K562 (cell line): Measurements from ENCODE around the gene FKBP2. TPM values are rescaled to one million over a fixed set of nuclear protein-coding genes. Genes with fewer than 3 reads are reported as not detected.

Experiments
- ARHGAP35 ChIP-seq: fragments of 450-650 bp; IDR thresholded peaks from 2 replicates; pipeline ENCODE4 v1.6.1; 2018; ENCODE audit not compliant: partially characterized antibody
- CBFB ChIP-seq: sonication (generic); formaldehyde crosslinking; IDR thresholded peaks from 2 replicates; pipeline ENCODE4 v1.4.0; 2020; ENCODE audit warnings: mild to moderate bottlenecking, missing genetic modification reagents
- CEBPB ChIP-seq: fragments of 450-650 bp; IDR thresholded peaks from 2 replicates; pipeline ENCODE4 v1.6.1; 2016; ENCODE audit warnings: missing genetic modification characterization, missing compliant biosample characterization
- CTCFL ChIP-seq: IDR thresholded peaks from 2 replicates; pipeline ENCODE4 v1.6.1; 2011; ENCODE audit warnings: borderline replicate concordance, low read depth, mild to moderate bottlenecking, moderate library complexity, low read length; ENCODE audit not compliant: insufficient read depth, poor library complexity, severe bottlenecking
- FOXJ2 ChIP-seq: fragments of 200-800 bp; sonication (Bioruptor generic); IDR thresholded peaks from 2 replicates; pipeline ENCODE4 v1.6.1; 2016; ENCODE audit warnings: missing genetic modification characterization, missing compliant biosample characterization
- FOXP4 ChIP-seq: sonication (generic); formaldehyde crosslinking; IDR thresholded peaks from 2 replicates; pipeline ENCODE4 v1.8.0; 2022; ENCODE audit warnings: mild to moderate bottlenecking, missing genetic modification reagents, borderline replicate concordance
- KLF16 ChIP-seq: IDR thresholded peaks from 2 replicates; pipeline ENCODE4 v1.6.1; 2016; ENCODE audit warnings: antibody characterized with exemption
- TCF15 ChIP-seq: fragments of 250-450 bp; sonication (Bioruptor Pico); IDR thresholded peaks from 2 replicates; pipeline ENCODE4 v1.8.0; 2022; ENCODE audit warnings: moderate library complexity, mild to moderate bottlenecking, inconsistent platforms
- TCF7L2 ChIP-seq: fragments of 150-350 bp; IDR thresholded peaks from 2 replicates; pipeline ENCODE4 v1.6.1; 2016; ENCODE audit warnings: low read depth, mild to moderate bottlenecking, low read length, moderate library complexity
- TEAD1 ChIP-seq, 2 experiments: fragments of 450-650 bp in 1 of 2; sonication (generic) in 1 of 2; formaldehyde crosslinking; IDR thresholded peaks; 2 replicates each; pipeline versions ENCODE4 v1.4.0 to v1.8.0; 2020 to 2022; ENCODE audit warnings: mild to moderate bottlenecking in 2 of 2, missing genetic modification reagents in 1 of 2
- ZNF224 ChIP-seq: sonication (generic); formaldehyde crosslinking; IDR thresholded peaks from 2 replicates; pipeline ENCODE4 v1.8.0; 2022; ENCODE audit warnings: mild to moderate bottlenecking, missing genetic modification reagents
- ZNF347 ChIP-seq: fragments of 450-650 bp; formaldehyde crosslinking; IDR thresholded peaks from 2 replicates; pipeline ENCODE4 v1.4.0; 2020; ENCODE audit warnings: low read depth, mild to moderate bottlenecking, moderate library complexity
- ZNF408 ChIP-seq: fragments of 250-450 bp; sonication (Bioruptor Pico); IDR thresholded peaks from 2 replicates; pipeline ENCODE4 v1.4.0; 2020; ENCODE audit warnings: low read depth, mild to moderate bottlenecking, moderate library complexity
- ZNF583 ChIP-seq: fragments of 250-450 bp; sonication (Bioruptor Pico); IDR thresholded peaks from 2 replicates; pipeline ENCODE4 v1.4.0; 2020
- ZNF609 ChIP-seq: sonication (generic); formaldehyde crosslinking; IDR thresholded peaks from 2 replicates; pipeline ENCODE4 v1.8.1; 2023; ENCODE audit warnings: missing genetic modification reagents, mild to moderate bottlenecking, borderline replicate concordance
- ZZZ3 ChIP-seq: fragments of 450-650 bp; IDR thresholded peaks from 2 replicates; pipeline ENCODE4 v1.6.1; 2016; ENCODE audit warnings: antibody characterized with exemption, mild to moderate bottlenecking, moderate library complexity
- polyA plus RNA-seq, 8 experiments: library from polyadenylated mRNA; depleted of rRNA in 4 of 8; stranded (reverse) in 5 of 8; unstranded in 3 of 8; fragments of >200 nt; fragmentation: Nextera tagmentation in 2 of 8; fragmentation: Illumina TruSeq in 1 of 8; extraction: Ambion mirVana in 2 of 8; extraction: Trizol in 1 of 8; gene quantifications; 2 replicates each; pipeline versions ENCODE4 v1.2.1 to v1.2.3, GENCODE V29; 2011 to 2014; ENCODE audit warnings: inconsistent platforms in 1 of 8, missing spikeins in 1 of 8
- total RNA-seq, 7 experiments: library from RNA; depleted of rRNA in 6 of 7; stranded (reverse); fragments of >200 nt in 6 of 7; fragmentation: Illumina TruSeq in 2 of 7; extraction: Trizol in 2 of 7; gene quantifications; 2 replicates each; pipeline versions ENCODE4 v1.2.1 to v1.2.3, GENCODE V29; 2011 to 2021; ENCODE audit warnings: low replicate concordance in 1 of 7

The FKBP2 gene
- total and polyA plus RNA-seq, 9 of the 15 experiments (the other 6 are each of a cell fraction or from before 2014, with no cell fraction given), result 3.5 to 151 (median 58.1) TPM

- TF ChIP-seq FOXJ2 (tag), result no peak
- TF ChIP-seq ZNF347 (CRISPR knock-in tag), result no peak
- no peak for TF ChIP-seq ZNF224 (CRISPR knock-in tag)
- peak; percentile 28; the same call in 1 of the 2 replicates for TF ChIP-seq TCF15 (CRISPR knock-in tag)
- TF ChIP-seq TEAD1 (CRISPR knock-in tag; IDR thresholded peaks at IDR 0.05), result 0 out of 4 replicates have a peak, but pooled peaks of 1 of the 2 experiments have one; percentile 75
- TF ChIP-seq ARHGAP35, result no peak
- TF ChIP-seq ZNF408 (CRISPR knock-in tag), result no peak
- TF ChIP-seq TCF7L2, result no peak
- TF ChIP-seq KLF16, result no peak
- TF ChIP-seq ZNF583, result 0 out of 2 replicates have a peak, but pooled peaks have one; percentile 20
- TF ChIP-seq FOXP4, result 0 out of 2 replicates have a peak, but pooled peaks have one; percentile 16
- TF ChIP-seq CTCFL, result no peak
- TF ChIP-seq ZZZ3, result no peak
- TF ChIP-seq ZNF609 (CRISPR knock-in tag), result no peak
- TF ChIP-seq CEBPB, result no peak
- TF ChIP-seq CBFB (CRISPR knock-in tag), result no peak
Observed at GRCh38 chr11:64226507-64227051, 14.3 kb upstream of the FKBP2 start (continued).
